A549 treated with CORT108297 at 1 μM for 4 hours (cell line): ENCODE results near the gene PPEF1. TPM values are rescaled to one million over a fixed set of nuclear protein-coding genes. Genes with fewer than 3 reads are reported as not detected.

Experiments used
- total RNA-seq: library from RNA; stranded (reverse); fragments of 200-300 nt; extraction: Qiagen RNA extraction; gene quantifications from 5 replicates; pipeline ENCODE4 v1.2.3, GENCODE V29; 2022

PPEF1 gene
- 0.78 to 1.7 TPM (median 1.1 TPM) in 5 replicates for total RNA-seq

GRCh38 chrX:18707426-18708049 lies at the start of gene PPEF1:
PPEF1 (plus strand) TSS chrX:18707645; CDS start chrX:18707781, 136 bp downstream.

DNA sequence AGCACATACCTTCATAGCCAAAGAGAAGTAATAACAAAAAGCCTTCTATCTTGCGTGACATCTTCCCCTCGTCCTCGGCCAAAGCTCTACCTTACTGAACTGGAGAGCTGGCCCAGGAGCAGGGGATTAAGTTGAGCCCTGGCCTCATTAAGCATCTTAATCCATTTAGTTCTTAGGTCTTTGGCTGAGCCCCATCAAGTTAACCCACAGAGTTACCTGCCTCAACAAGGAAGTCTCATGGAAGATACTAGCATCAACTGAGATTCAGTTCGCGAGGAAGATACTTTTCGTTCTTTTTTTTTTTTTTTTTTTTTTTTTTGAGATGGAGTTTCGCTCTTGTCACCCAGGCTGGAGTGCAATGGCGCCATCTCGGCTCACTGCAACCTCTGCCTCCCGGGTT lies 35.4 kb upstream of the PPEF1 start, which contains the start of gene RS1:
Gene RS1 (minus strand): TSS at position 101 of the 400 bp plus-strand sequence. CDS start 40 bp downstream, at position 61.

Other genes with a start within 250 kb of the PPEF1 start
- gene RS1, start 35.5 kb upstream of the PPEF1 start, total RNA-seq: not detected in 5 replicates